ENCODE results near the gene PROS1. TPM values are rescaled to one million over a fixed set of nuclear protein-coding genes. Genes with fewer than 3 reads are reported as not detected.

PROS1 gene
- total and polyA plus RNA-seq, 10 of the 15 experiments (the other 5 are each of a cell fraction or from before 2014, with no cell fraction given), result 0.10 TPM; not detected in 9

GRCh38 chr3:93979850-93980676, 6.4 kb upstream of the PROS1 start, which contains the start of gene ARL13B:
Gene ARL13B (plus strand): TSS chr3:93980155. CDS start chr3:93980424, 269 bp downstream.
- no peaks in the 10 kb centered on the region for H3K36me3 ChIP-seq (ENCODE audit: control insufficient read depth in 2 of 2, insufficient read depth in 2 of 2, low read length in 1 of 2)
- peak within 1 kb of the TSS; percentile 90 for H2AFZ ChIP-seq (ENCODE audit: control insufficient read depth, low read depth, low read length)
- ChIA-PET CTCF (interaction anchor here (0.6 to 2.9 kb wide), 7 partner anchors 9 to 122 kb away, joined by 3 to 12 read pairs (median 4); no protein-coding TSS in a partner anchor), RAD21 (ENCODE audit: unreplicated experiment) (interaction anchor here (0.9 to 1.0 kb wide), 2 partner anchors 89 to 92 kb away, joined by 4 read pairs; no protein-coding TSS in a partner anchor), POLR2A (interaction anchor here (0.6 to 1.2 kb wide), 3 partner anchors 13 to 83 kb away, joined by 3 read pairs; partner anchors contain the start of genes DHFR2 and NSUN3), SMC1A (ENCODE audit: uncharacterized antibody, unreplicated experiment) (interaction anchor here (1.0 to 2.2 kb wide), 5 partner anchors 8 to 90 kb away, joined by 3 to 6 read pairs (median 4); partner anchors contain the start of genes DHFR2 and NSUN3)
- no peaks in the 10 kb centered on the region for H4K20me1 ChIP-seq (ENCODE audit: control insufficient read depth, insufficient read depth)
- peaks cover 3% of the 10 kb centered on the region for H3K79me2 ChIP-seq (ENCODE audit: control insufficient read depth, insufficient read depth, low read length)
- H3K4me2 ChIP-seq (ENCODE audit: control insufficient read depth, insufficient read depth), result peak within 1 kb of the TSS; percentile 80
- peak; percentile 100 for ATAC-seq
- intact Hi-C loops (cut with micrococcal nuclease; ENCODE audit: unreplicated experiment) (no loop called here), in situ Hi-C loops (cut with MboI) (no loop called here)
- H3K9me3 ChIP-seq (replicated peaks; ENCODE audit: control insufficient read depth, insufficient read depth, low read length), result no peaks in the 10 kb centered on the region
- H3K9ac ChIP-seq (ENCODE audit: control insufficient read depth, insufficient read depth, low read length), result peak within 1 kb of the TSS; percentile 83
- H3K27me3 ChIP-seq (replicated peaks in 1 of 2; ENCODE audit: control insufficient read depth in 2 of 2, insufficient read depth in 2 of 2, low read length in 1 of 2), result no peaks in the 10 kb centered on the region
- DNase-seq (ENCODE audit: low read depth, low spot score), result peak; percentile 90
- H3K4me3 ChIP-seq, result peak within 1 kb of the TSS; percentile 82
- TSS peak; percentile 71 for BruUV-seq (replicated peaks)
- 1% methylated on average over 63 of the region's 66 CpGs for WGBS (ENCODE audit: insufficient coverage, insufficient replicate concordance, low lambda C conversion rate, missing lambda C conversion rate)
- H3K4me1 ChIP-seq (ENCODE audit: control insufficient read depth, insufficient read depth, low read length), result no peaks in the 10 kb centered on the region
- H3K27ac ChIP-seq (ENCODE audit: control insufficient read depth, insufficient read depth), result peak within 1 kb of the TSS; percentile 67
- FAIRE-seq, result peak; percentile 93
- no peak for TF ChIP-seq YBX1 (IDR thresholded peaks at IDR 0.05)
- TF ChIP-seq RELA (IDR thresholded peaks at IDR 0.05; ENCODE audit: borderline replicate concordance, partially characterized antibody), result no peak
- TF ChIP-seq, protein P1, sequence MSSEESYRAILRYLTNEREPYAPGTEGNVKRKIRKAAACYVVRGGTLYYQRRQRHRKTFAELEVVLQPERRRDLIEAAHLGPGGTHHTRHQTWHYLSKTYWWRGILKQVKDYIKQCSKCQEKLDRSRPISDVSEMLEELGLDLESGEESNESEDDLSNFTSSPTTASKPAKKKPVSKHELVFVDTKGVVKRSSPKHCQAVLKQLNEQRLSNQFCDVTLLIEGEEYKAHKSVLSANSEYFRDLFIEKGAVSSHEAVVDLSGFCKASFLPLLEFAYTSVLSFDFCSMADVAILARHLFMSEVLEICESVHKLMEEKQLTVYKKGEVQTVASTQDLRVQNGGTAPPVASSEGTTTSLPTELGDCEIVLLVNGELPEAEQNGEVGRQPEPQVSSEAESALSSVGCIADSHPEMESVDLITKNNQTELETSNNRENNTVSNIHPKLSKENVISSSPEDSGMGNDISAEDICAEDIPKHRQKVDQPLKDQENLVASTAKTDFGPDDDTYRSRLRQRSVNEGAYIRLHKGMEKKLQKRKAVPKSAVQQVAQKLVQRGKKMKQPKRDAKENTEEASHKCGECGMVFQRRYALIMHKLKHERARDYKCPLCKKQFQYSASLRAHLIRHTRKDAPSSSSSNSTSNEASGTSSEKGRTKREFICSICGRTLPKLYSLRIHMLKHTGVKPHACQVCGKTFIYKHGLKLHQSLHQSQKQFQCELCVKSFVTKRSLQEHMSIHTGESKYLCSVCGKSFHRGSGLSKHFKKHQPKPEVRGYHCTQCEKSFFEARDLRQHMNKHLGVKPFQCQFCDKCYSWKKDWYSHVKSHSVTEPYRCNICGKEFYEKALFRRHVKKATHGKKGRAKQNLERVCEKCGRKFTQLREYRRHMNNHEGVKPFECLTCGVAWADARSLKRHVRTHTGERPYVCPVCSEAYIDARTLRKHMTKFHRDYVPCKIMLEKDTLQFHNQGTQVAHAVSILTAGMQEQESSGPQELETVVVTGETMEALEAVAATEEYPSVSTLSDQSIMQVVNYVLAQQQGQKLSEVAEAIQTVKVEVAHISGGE (CRISPR knock-in tag; IDR thresholded peaks at IDR 0.05), result no peak
- no peak for TF ChIP-seq CHD4 (IDR thresholded peaks at IDR 0.05)
- TF ChIP-seq E4F1 (IDR thresholded peaks at IDR 0.05; ENCODE audit: borderline replicate concordance, partially characterized antibody), result no peak
- no peak for TF ChIP-seq TCF7 (IDR thresholded peaks at IDR 0.05; ENCODE audit: borderline replicate concordance)
- no peak for TF ChIP-seq BCLAF1 (IDR thresholded peaks at IDR 0.05)
- TF ChIP-seq ATF7 (IDR thresholded peaks at IDR 0.05; ENCODE audit: low read depth), result peak; percentile 44; the same call in 1 of the 2 replicates
- peak; percentile 55; the same call in 1 of the 2 replicates for TF ChIP-seq LARP7 (IDR thresholded peaks at IDR 0.05)
- TF ChIP-seq ZNF207 (IDR thresholded peaks at IDR 0.05; ENCODE audit: borderline replicate concordance), result no peak
- no peak for TF ChIP-seq ZNF622 (IDR thresholded peaks at IDR 0.05)
- no peak for TF ChIP-seq MEF2A (IDR thresholded peaks at IDR 0.05; ENCODE audit: insufficient read depth, low read depth, low read length)

Data from GM12878 (cell line).